OCI-LY1 (cell line): ENCODE data around the gene PCYT1B.

Experiments
- EZH2 ChIP-seq: fragments of 200-600 bp; sonication (generic), shearing (Covaris generic); IDR thresholded peaks from 2 replicates; pipeline ENCODE4 v1.8.0; 2017; ENCODE audit warnings: borderline replicate concordance, mixed run types, mild to moderate bottlenecking, antibody characterized with exemption, low read length, moderate library complexity, mixed read lengths
- TF ChIP-seq, protein P1 (sequence below): fragments of 200-600 bp; sonication (generic), shearing (Covaris generic); IDR thresholded peaks from 2 replicates; pipeline ENCODE4 v1.5.1; 2017; ENCODE audit warnings: mild to moderate bottlenecking, antibody characterized with exemption, low read length, moderate library complexity, mixed read lengths

DNA sequence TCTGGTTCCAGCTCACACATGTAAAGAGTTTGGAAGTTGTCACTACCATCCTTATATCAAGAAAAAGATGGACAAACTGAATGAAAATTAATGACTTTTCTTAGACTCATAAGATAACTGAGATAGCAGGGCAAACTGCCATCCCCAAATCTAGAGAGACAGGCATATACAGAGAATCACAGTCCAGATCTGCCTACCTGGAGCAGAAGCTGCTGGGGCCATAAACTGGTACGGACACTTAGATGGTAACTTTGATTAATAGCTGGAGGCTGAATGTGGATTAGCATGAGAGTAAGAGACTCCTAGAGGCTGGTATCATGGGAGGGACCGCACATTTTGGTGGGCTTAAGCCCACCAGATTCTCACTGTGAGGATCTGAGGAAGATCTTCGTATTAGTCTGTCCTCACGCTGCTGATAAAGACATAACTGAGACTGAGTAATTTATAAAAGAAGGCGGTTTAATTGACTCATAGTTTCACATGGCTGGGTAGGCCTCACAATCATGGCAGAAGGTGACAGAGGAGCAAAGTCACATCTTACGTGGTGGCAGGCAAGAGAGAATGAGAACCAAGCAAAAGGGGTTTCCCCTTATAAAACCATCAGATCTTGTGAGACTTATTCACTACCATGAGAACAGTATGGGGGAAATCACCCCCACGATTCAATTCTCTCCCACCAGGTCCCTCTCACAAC is 35.7 kb upstream of the PCYT1B start:
- TF ChIP-seq, protein P1, sequence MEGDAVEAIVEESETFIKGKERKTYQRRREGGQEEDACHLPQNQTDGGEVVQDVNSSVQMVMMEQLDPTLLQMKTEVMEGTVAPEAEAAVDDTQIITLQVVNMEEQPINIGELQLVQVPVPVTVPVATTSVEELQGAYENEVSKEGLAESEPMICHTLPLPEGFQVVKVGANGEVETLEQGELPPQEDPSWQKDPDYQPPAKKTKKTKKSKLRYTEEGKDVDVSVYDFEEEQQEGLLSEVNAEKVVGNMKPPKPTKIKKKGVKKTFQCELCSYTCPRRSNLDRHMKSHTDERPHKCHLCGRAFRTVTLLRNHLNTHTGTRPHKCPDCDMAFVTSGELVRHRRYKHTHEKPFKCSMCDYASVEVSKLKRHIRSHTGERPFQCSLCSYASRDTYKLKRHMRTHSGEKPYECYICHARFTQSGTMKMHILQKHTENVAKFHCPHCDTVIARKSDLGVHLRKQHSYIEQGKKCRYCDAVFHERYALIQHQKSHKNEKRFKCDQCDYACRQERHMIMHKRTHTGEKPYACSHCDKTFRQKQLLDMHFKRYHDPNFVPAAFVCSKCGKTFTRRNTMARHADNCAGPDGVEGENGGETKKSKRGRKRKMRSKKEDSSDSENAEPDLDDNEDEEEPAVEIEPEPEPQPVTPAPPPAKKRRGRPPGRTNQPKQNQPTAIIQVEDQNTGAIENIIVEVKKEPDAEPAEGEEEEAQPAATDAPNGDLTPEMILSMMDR: no peak
- TF ChIP-seq EZH2: no peak
